RWPE1 (cell line): ENCODE results near the gene CLDN2.
A peak's percentile ranks its signal among the peaks of the same experiment; 100 is the strongest.
"Not testable (repeated sequence)": the region's sequence is repeated elsewhere in the genome, so short reads cannot be mapped to it uniquely, and the experiment has no call there.

Source experiments
- CTCF ChIA-PET: fragments of 350-600 bp; sonication (Branson Sonifier 250); formaldehyde crosslinking; extraction: SDS; loops from one replicate; lab custom pipeline; 2021; lab: Yijun Ruan, JAX
- POLR2A ChIA-PET: fragments of 400-600 bp; formaldehyde crosslinking; extraction: SDS; loops from one replicate; lab custom pipeline; 2020; ENCODE audit warnings: antibody characterized with exemption; ENCODE audit not compliant: low non-redundant PET; lab: Yijun Ruan, JAX
- DNase-seq: peaks from one replicate; pipeline ENCODE4 v3.0.0; 2012; ENCODE audit warnings: low spot score
- H3K27ac ChIP-seq: fragments of 450-650 bp; 2 replicates; pipeline ENCODE4 v1.5.1; 2017
- TF ChIP-seq, protein P1 (sequence below): fragments of 450-650 bp; conservative IDR thresholded peaks from 2 replicates; pipeline ENCODE4 v1.5.1; 2017; ENCODE audit warnings: low read depth, mild to moderate bottlenecking

CLDN2 gene, protein sequence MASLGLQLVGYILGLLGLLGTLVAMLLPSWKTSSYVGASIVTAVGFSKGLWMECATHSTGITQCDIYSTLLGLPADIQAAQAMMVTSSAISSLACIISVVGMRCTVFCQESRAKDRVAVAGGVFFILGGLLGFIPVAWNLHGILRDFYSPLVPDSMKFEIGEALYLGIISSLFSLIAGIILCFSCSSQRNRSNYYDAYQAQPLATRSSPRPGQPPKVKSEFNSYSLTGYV

DNA sequence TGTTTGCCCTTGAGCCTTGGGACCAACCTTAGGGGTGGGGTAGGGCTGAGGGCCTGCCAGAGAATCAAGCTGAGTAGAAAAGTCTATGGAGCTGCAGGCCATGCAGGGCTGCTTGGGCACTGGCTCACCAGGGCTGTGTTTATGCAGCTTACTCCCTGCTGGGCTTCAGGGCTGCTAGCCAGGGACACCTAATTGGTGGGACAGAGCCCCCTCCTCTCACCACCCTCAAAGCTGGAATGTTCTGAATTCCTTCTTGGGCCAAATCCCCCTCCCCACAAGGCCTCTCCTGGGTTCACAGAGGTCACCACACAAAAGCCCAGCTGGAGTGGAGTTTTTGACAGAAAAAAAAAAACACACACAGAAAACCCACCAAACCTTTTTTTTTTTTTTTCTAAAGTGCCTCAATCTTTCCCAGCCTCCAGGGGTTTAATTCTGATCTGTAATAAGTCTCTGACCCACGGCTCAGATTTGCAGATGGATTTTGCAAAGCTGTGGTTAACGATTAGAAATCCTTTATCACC lies at the start of gene CLDN2:
Gene CLDN2, plus strand, starts transcription at position 471 of the 521 bp plus-strand sequence. CDS start 7,827 bp downstream, outside the sequence.
- no peak for DNase-seq
- ChIA-PET POLR2A (no interaction called here), CTCF (interaction anchor here (0.7 kb wide), 1 partner anchor 1381 kb away, joined by 3 read pairs; no protein-coding TSS in a partner anchor)
- no peak within 1 kb of the TSS for H3K27ac ChIP-seq
- TF ChIP-seq, protein P1, sequence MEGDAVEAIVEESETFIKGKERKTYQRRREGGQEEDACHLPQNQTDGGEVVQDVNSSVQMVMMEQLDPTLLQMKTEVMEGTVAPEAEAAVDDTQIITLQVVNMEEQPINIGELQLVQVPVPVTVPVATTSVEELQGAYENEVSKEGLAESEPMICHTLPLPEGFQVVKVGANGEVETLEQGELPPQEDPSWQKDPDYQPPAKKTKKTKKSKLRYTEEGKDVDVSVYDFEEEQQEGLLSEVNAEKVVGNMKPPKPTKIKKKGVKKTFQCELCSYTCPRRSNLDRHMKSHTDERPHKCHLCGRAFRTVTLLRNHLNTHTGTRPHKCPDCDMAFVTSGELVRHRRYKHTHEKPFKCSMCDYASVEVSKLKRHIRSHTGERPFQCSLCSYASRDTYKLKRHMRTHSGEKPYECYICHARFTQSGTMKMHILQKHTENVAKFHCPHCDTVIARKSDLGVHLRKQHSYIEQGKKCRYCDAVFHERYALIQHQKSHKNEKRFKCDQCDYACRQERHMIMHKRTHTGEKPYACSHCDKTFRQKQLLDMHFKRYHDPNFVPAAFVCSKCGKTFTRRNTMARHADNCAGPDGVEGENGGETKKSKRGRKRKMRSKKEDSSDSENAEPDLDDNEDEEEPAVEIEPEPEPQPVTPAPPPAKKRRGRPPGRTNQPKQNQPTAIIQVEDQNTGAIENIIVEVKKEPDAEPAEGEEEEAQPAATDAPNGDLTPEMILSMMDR, result no peak

DNA sequence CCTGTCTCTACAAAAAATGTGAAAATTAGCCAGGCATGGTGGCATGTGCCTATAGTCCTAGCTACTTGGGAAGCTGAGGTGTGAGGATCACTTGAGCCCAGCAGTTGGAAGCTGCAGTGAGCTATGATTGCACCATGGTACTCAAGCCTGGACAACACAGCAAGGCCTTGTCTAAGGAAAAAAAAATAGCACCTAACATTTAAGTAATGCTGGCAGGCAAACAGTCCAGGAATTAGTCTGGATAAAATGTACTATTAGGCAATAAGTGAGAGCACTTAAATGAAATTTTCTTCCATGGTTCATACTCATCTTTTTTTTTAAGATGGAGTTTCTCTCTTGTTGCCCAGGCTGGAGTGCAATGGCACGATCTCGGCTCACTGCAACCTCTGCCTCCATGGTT lies 47.4 kb upstream of the CLDN2 start:
- CTCF ChIA-PET, H3K27ac ChIP-seq, POLR2A ChIA-PET, DNase-seq: not testable (repeated sequence)

DNA sequence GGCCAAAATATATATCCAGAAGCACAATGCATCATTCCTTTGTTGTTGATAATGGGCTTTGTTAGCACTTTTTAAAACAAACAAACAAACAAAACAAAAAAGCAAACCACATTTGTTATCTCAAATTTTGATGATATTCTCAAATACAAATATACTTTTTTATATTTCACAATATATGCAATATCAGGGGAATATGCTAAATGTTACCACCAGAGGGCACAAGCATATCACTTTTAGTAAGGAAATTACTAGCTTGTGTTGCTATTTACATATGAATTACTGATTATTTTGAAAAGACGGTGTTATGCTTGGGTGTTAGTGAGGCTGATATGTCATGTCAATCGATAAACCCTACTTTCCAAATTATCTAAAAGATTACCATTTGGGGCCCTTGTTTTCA lies 46.1 kb upstream of the CLDN2 start:
- DNase-seq, result peak; percentile 10
- ChIA-PET CTCF (no interaction called here), POLR2A (no interaction called here)
- no peak overlapping the region for H3K27ac ChIP-seq
- TF ChIP-seq, protein P1, result peak; percentile 50

DNA sequence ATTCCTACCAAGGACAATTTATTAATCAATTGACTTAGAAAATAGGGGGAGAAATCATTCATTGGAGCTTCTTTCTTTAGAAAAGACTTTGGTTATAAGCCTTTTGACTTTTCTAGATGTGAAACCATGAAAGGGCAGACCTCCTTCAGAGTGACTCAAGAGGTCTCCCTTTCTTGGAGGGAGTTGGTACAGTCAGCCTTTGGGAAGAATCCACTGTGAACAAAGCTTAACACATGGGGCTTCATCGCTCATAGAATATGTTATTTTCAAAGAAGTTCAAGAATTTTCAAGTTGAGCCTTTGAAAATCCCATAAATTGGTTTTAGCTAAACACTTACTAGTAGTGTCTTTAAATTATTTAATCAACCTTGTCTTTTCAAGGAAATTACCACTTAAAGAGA lies 45.1 kb upstream of the CLDN2 start:
- TF ChIP-seq, protein P1, result no peak
- no peak overlapping the region for H3K27ac ChIP-seq
- ChIA-PET CTCF (no interaction called here), POLR2A (no interaction called here)
- DNase-seq, result no peak

DNA sequence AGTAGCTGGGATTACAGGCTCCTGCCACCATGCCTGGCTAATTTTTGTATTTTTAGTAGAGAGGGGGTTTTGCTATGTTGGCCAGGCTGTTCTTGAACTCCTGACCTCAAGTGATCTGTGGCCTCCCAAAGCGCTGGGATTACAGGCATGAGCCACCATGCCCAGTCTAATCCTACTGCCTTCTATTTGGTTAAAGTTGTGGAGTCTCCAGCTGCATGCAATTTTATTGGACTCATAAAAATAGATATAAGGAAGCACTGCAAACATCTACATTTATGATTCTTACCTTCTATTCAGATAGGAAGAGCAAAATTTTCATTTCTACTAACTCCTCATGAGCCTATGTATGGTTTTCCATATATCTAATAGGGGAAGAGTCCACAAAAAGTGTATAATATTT lies 30.7 kb upstream of the CLDN2 start:
- TF ChIP-seq, protein P1, result no peak

DNA sequence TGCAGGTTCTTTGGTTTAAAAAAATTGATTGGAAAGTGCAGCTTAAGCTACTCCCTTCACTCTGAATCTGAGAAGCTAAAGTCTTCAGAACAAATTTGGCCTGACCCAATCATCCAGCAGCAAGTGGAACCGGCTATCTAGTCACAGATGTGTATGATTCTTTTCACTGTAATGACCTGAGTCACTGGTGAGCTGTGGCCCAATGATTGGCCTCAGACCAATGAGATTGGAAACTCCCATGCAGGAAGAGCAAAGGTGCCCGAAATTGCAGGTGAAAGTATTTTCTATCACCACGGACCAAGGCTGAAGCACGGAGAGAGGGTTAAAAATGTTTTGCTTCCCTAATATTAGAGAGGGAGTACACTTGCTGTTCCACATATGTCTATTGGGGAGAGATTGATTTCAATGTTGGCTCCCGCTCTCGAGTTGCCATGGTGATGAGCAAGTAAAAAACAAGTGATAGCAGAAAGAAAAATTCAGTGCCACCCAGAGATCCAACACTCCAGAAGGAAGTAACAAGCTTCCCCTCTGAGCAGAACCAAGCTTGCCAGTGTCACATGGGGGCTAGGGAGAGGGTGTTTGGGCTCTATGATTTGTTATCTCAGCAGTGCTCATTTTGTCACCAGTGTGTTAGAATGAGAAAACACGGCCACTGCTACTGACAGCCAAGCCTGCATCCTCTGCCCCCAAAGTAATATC lies 28.3 kb upstream of the CLDN2 start:
- CTCF ChIA-PET, result interaction anchor here (1.1 kb wide), 1 partner anchor 68 kb away, joined by 3 read pairs; no protein-coding TSS in a partner anchor

More for the DNA sequence above, 30.7 kb upstream of the CLDN2 start:
- no peak overlapping the region for H3K27ac ChIP-seq
- POLR2A ChIA-PET, result no interaction called here
- CTCF ChIA-PET, result no interaction called here
- no peak for DNase-seq

More for the DNA sequence above, 28.3 kb upstream of the CLDN2 start:
- no peak overlapping the region for H3K27ac ChIP-seq
- TF ChIP-seq, protein P1, result no peak
- DNase-seq, result no peak
- POLR2A ChIA-PET, result no interaction called here
